B cell (primary cell): ENCODE data around the gene RAB30. TPM values are rescaled to one million over a fixed set of nuclear protein-coding genes. Genes with fewer than 3 reads are reported as not detected.

Experiments
- ATAC-seq: fragments of 200-7000 bp; cut with Tn5 transposase; one replicate; pipeline ENCODE4 v1.10.0; 2021; ENCODE audit warnings: low read depth, mild to moderate bottlenecking, moderate number of reproducible peaks, moderate library complexity
- CTCF ChIA-PET: fragments of 350-600 bp; sonication (Branson Sonifier 250); formaldehyde crosslinking; loops from one replicate; lab custom pipeline; 2021; ENCODE audit warnings: antibody characterized with exemption, inconsistent platforms; lab: Charles Lee
- POLR2A ChIA-PET: fragments of 350-600 bp; sonication (Branson Sonifier 250); formaldehyde crosslinking; loops from one replicate; lab custom pipeline; 2021; ENCODE audit warnings: antibody characterized with exemption; lab: Charles Lee
- DNase-seq: peaks from one replicate; pipeline ENCODE4 v3.0.0; 2013
- H2AFZ ChIP-seq: 2 replicates; pipeline ENCODE4 v1.6.1; 2012; ENCODE audit warnings: mild to moderate bottlenecking, low read depth, low read length; ENCODE audit not compliant: insufficient read depth, poor library complexity, severe bottlenecking
- H3K27ac ChIP-seq, 2 donors: 1 replicate in 1 of 2; 2 replicates in 1 of 2; pipeline ENCODE4 v1.5.1; 2012 to 2013; ENCODE audit warnings: low read length in 2 of 2, mild to moderate bottlenecking in 2 of 2, moderate library complexity in 1 of 2
- H3K27me3 ChIP-seq, 4 experiments: fragments of 200-600 bp in 1 of 4; sonication (generic) in 1 of 4; replicated peaks in 1 of 4; 1 replicate in 2 of 4; 2 replicates in 2 of 4; pipeline versions ENCODE4 v1.6.1 to v1.7.0; 2013 to 2016; ENCODE audit warnings: low read length in 3 of 4, mild to moderate bottlenecking in 2 of 4, mixed read lengths in 1 of 4, moderate library complexity in 1 of 4; ENCODE audit not compliant: insufficient read depth in 4 of 4, control insufficient read depth in 3 of 4; ENCODE audit errors: control extremely low read depth in 1 of 4
- H3K36me3 ChIP-seq, 2 experiments: replicated peaks in 1 of 2; 1 replicate in 1 of 2; 2 replicates in 1 of 2; pipeline versions ENCODE4 v1.6.1 to v1.7.1; 2013; ENCODE audit warnings: low read length in 1 of 2; ENCODE audit not compliant: insufficient read depth in 2 of 2, control insufficient read depth in 1 of 2; ENCODE audit errors: control extremely low read depth in 1 of 2, extremely low read depth in 1 of 2
- H3K4me1 ChIP-seq, 2 donors: fragments of 200-600 bp in 1 of 2; sonication (generic) in 1 of 2; 1 replicate in 1 of 2; 2 replicates in 1 of 2; pipeline versions ENCODE4 v1.5.1 to v1.6.1; 2013 to 2017; ENCODE audit warnings: low read length in 2 of 2; ENCODE audit not compliant: control insufficient read depth in 2 of 2, insufficient read depth in 2 of 2
- H3K4me2 ChIP-seq: replicated peaks from 2 replicates; pipeline ENCODE3; 2012; ENCODE audit warnings: mild to moderate bottlenecking, low read depth, low read length; ENCODE audit not compliant: poor library complexity, severe bottlenecking
- H3K4me3 ChIP-seq, 5 experiments: fragments of 200-600 bp in 1 of 5; sonication (generic) in 1 of 5; 1 replicate in 3 of 5; 2 replicates in 2 of 5; pipeline versions ENCODE4 v1.5.1 to v1.7.0; 2011 to 2016; ENCODE audit warnings: low read length in 4 of 5, mild to moderate bottlenecking in 4 of 5, low read depth in 2 of 5, control low read depth in 1 of 5, moderate library complexity in 1 of 5; ENCODE audit not compliant: insufficient read depth in 1 of 5; ENCODE audit errors: control extremely low read depth in 1 of 5, extremely low read depth in 1 of 5
- H3K79me2 ChIP-seq: fragments of 200-600 bp; sonication (generic); one replicate; pipeline ENCODE4 v1.6.0; 2016; ENCODE audit warnings: low read length; ENCODE audit not compliant: control insufficient read depth, insufficient read depth
- H3K9ac ChIP-seq: fragments of 200-600 bp; sonication (generic); 2 replicates; pipeline ENCODE4 v1.6.1; 2017; ENCODE audit warnings: mild to moderate bottlenecking, low read length, moderate library complexity
- H3K9me3 ChIP-seq, 3 donors: one replicate each; pipeline versions ENCODE4 v1.6.1 to v1.7.1; 2013; ENCODE audit warnings: low read length in 2 of 3; ENCODE audit not compliant: control insufficient read depth in 2 of 3, insufficient read depth in 1 of 3; ENCODE audit errors: control extremely low read depth in 1 of 3
- H4K20me1 ChIP-seq: 2 replicates; pipeline ENCODE4 v1.6.0; 2012; ENCODE audit warnings: mild to moderate bottlenecking, low read length; ENCODE audit not compliant: insufficient read depth, control insufficient read depth, poor library complexity, severe bottlenecking
- H3K27ac Mint-ChIP-seq: one replicate; pipeline ENCODE4 v1.8.0; 2021; ENCODE audit warnings: mixed read lengths
- H3K27me3 Mint-ChIP-seq: one replicate; pipeline ENCODE4 v1.8.0; 2021; ENCODE audit warnings: mixed read lengths
- H3K4me1 Mint-ChIP-seq: one replicate; pipeline ENCODE4 v1.8.0; 2021; ENCODE audit warnings: mixed read lengths
- H3K4me3 Mint-ChIP-seq: one replicate; pipeline ENCODE4 v1.8.0; 2021; ENCODE audit warnings: mixed read lengths
- H3K9me3 Mint-ChIP-seq: one replicate; pipeline ENCODE4 v1.8.0; 2022; ENCODE audit warnings: mixed read lengths; ENCODE audit not compliant: insufficient read depth
- EZH2 ChIP-seq: IDR thresholded peaks from 2 replicates; pipeline ENCODE4 v1.6.1; 2012; ENCODE audit warnings: borderline replicate concordance, low read depth, mild to moderate bottlenecking, moderate library complexity, low read length; ENCODE audit not compliant: insufficient read depth, poor library complexity, severe bottlenecking
- WGBS: methylation state at CpG from one replicate; pipeline ENCODE4 v1.1.5; 2013; ENCODE audit warnings: missing lambda C conversion rate; ENCODE audit not compliant: insufficient coverage; 5-methylcytosine and 5-hydroxymethylcytosine counted together
- intact Hi-C: fragments of 100-400 bp; cut with micrococcal nuclease; formaldehyde crosslinking; loops from one replicate; pipeline ENCODE4 v1.10.0; 2022
- polyA plus RNA-seq: library from polyadenylated mRNA; depleted of rRNA; stranded (reverse); fragments of >200 nt; gene quantifications from 2 replicates; pipeline ENCODE4 v1.2.3, GENCODE V29; 2012
- total RNA-seq, 2 donors: library from RNA; stranded (reverse); fragments of 120-200 nt in 1 of 2; gene quantifications; 1 replicate in 1 of 2; 2 replicates in 1 of 2; pipeline versions ENCODE4 v1.2.3 to v1.2.4, GENCODE V29; 2013 to 2022
- TF ChIP-seq, protein P1 (sequence below): fragments of 200-600 bp; IDR thresholded peaks from one replicate; pipeline ENCODE4 v1.8.0; 2022; ENCODE audit warnings: antibody characterized with exemption, mild to moderate bottlenecking

The RAB30 gene
- total and polyA plus RNA-seq, 2 donors (not counting 1 experiment from before 2014, with no cell fraction given): 26.6 to 214 TPM

GRCh38 chr11:83054001-83054400, 17.7 kb downstream of the RAB30 start:
- Histone ChIP-seq H3K9me3 (peaks cover 0 to 13% (median 5%) of the 10 kb centered on the region in 3 donors), H4K20me1 (peaks cover 10% of the 10 kb centered on the region), H2AFZ (no peak overlapping the region), H3K4me3 (peak overlapping the region in 2 of 5 experiments; percentile 10 to 15), H3K79me2 (peaks cover 100% of the 10 kb centered on the region), H3K36me3 (peaks cover 17 to 18% of the 10 kb centered on the region in 2 experiments), H3K9ac (peak overlapping the region; percentile 46), H3K4me1 (peaks cover 69 to 83% of the 10 kb centered on the region in 2 donors), H3K27me3 (no peaks in the 10 kb centered on the region), H3K4me2 (peak overlapping the region; percentile 59), H3K27ac (peak overlapping the region; percentile 74 to 94)
- Mint-ChIP-seq H3K27me3 (no peaks in the 10 kb centered on the region), H3K4me1 (peaks cover 75% of the 10 kb centered on the region), H3K27ac (peak overlapping the region; percentile 84), H3K4me3 (peak overlapping the region; percentile 66), H3K9me3 (peaks cover 4% of the 10 kb centered on the region)
- ChIA-PET CTCF (interaction anchor here (1.1 kb wide), 1 partner anchor 18 kb away, joined by 3 read pairs; the partner anchor contains the start of gene RAB30), POLR2A (interaction anchor here (0.6 to 0.8 kb wide), 2 partner anchors 9 to 35 kb away, joined by 3 read pairs; no protein-coding TSS in a partner anchor)
- WGBS: no CpG with 5 or more reads among the region's 2 CpGs
- ATAC-seq: peak; percentile 69
- intact Hi-C loops: loop anchor here (1.0 kb wide), 1 partner anchor 9 kb away; no protein-coding TSS in a partner anchor
- peak; percentile 78 for DNase-seq
- TF ChIP-seq, protein P1, sequence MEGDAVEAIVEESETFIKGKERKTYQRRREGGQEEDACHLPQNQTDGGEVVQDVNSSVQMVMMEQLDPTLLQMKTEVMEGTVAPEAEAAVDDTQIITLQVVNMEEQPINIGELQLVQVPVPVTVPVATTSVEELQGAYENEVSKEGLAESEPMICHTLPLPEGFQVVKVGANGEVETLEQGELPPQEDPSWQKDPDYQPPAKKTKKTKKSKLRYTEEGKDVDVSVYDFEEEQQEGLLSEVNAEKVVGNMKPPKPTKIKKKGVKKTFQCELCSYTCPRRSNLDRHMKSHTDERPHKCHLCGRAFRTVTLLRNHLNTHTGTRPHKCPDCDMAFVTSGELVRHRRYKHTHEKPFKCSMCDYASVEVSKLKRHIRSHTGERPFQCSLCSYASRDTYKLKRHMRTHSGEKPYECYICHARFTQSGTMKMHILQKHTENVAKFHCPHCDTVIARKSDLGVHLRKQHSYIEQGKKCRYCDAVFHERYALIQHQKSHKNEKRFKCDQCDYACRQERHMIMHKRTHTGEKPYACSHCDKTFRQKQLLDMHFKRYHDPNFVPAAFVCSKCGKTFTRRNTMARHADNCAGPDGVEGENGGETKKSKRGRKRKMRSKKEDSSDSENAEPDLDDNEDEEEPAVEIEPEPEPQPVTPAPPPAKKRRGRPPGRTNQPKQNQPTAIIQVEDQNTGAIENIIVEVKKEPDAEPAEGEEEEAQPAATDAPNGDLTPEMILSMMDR: no peak
- TF ChIP-seq EZH2: no peak
